Spleen (tissue), 11 donors: ENCODE data around the gene SSRP1. TPM values are rescaled to one million over a fixed set of nuclear protein-coding genes. Genes with fewer than 3 reads are reported as not detected.

ENCODE experiments used
- DNase-seq: peaks from one replicate; pipeline ENCODE4 v3.0.0-alpha.2; 2020
- H3K27ac ChIP-seq, 8 donors: fragments of 200-600 bp; sonication (generic) in 7 of 8; 1 replicate in 4 of 8; 2 replicates in 4 of 8; pipeline versions ENCODE4 v1.5.0 to v1.8.0; 2016 to 2021; ENCODE audit warnings: inconsistent platforms in 4 of 8, mild to moderate bottlenecking in 4 of 8, moderate library complexity in 1 of 8
- H3K27me3 ChIP-seq, 7 donors: fragments of 200-600 bp; sonication (generic) in 6 of 7; replicated peaks in 1 of 7; 1 replicate in 4 of 7; 2 replicates in 3 of 7; pipeline versions ENCODE4 v1.5.0 to v1.8.0; 2016 to 2021; ENCODE audit warnings: inconsistent platforms in 3 of 7, mild to moderate bottlenecking in 1 of 7
- H3K36me3 ChIP-seq, 6 donors: fragments of 200-600 bp; sonication (generic) in 5 of 6; 1 replicate in 4 of 6; 2 replicates in 2 of 6; pipeline versions ENCODE4 v1.5.0 to v1.8.0; 2016 to 2021; ENCODE audit warnings: inconsistent platforms in 2 of 6
- H3K4me1 ChIP-seq, 6 donors: fragments of 200-600 bp; sonication (generic) in 5 of 6; 1 replicate in 3 of 6; 2 replicates in 3 of 6; pipeline versions ENCODE4 v1.5.0 to v1.8.0; 2016 to 2021; ENCODE audit warnings: inconsistent platforms in 3 of 6
- H3K4me3 ChIP-seq, 8 donors: fragments of 200-600 bp; sonication (generic) in 7 of 8; 1 replicate in 4 of 8; 2 replicates in 4 of 8; pipeline versions ENCODE4 v1.5.0 to v1.8.0; 2016 to 2021; ENCODE audit warnings: inconsistent platforms in 4 of 8, mild to moderate bottlenecking in 4 of 8, moderate library complexity in 2 of 8
- H3K9me3 ChIP-seq, 8 donors: fragments of 200-600 bp; sonication (generic) in 7 of 8; 1 replicate in 4 of 8; 2 replicates in 4 of 8; pipeline versions ENCODE4 v1.5.0 to v1.8.0; 2016 to 2021; ENCODE audit warnings: inconsistent platforms in 4 of 8
- POLR2A ChIP-seq, 3 donors: fragments of 450-650 bp; IDR thresholded peaks; one replicate each; pipeline ENCODE4 v1.5.1; 2017; ENCODE audit warnings: antibody characterized with exemption in 3 of 3, mild to moderate bottlenecking in 1 of 3
- POLR2AphosphoS5 ChIP-seq, 3 donors: sonication (generic); formaldehyde crosslinking; IDR thresholded peaks; one replicate each; pipeline ENCODE4 v1.5.1; 2017; ENCODE audit warnings: antibody characterized with exemption in 3 of 3
- WGBS, 5 donors: extraction: QIAGEN DNeasy Blood & Tissue Kit in 3 of 5; methylation state at CpG; one replicate each; pipeline versions ENCODE4 v1.1.5 to v1.1.7; 2013 to 2018; 5-methylcytosine and 5-hydroxymethylcytosine counted together
- intact Hi-C: fragments of 100-400 bp; cut with DNase I; formaldehyde crosslinking; loops from one replicate; pipeline ENCODE4 v1.15.0; 2023; ENCODE audit warnings: low total_unique reads
- polyA plus RNA-seq, 3 donors: library from polyadenylated mRNA; stranded (reverse); fragments of 200-250 nt; gene quantifications; one replicate each; pipeline ENCODE4 v1.2.1, GENCODE V29; 2013
- total RNA-seq, 7 donors: library from RNA; depleted of rRNA in 3 of 7; stranded (reverse); fragments of >200 nt in 3 of 7; fragmentation: NEBNext Ultra II Directional in 4 of 7; extraction: Animal tissue kit (Norgen Biotek cat#: 25700) in 4 of 7; gene quantifications; one replicate each; pipeline versions ENCODE4 v1.1.0 to v1.2.1, GENCODE V29; 2016 to 2021
- TF ChIP-seq, protein P1 (sequence below), 11 experiments: fragments of 200-600 bp in 7 of 11; fragments of 450-650 bp in 4 of 11; sonication (generic) in 4 of 11; IDR thresholded peaks in 8 of 11; conservative IDR thresholded peaks in 3 of 11; 1 replicate in 7 of 11; 2 replicates in 4 of 11; pipeline versions ENCODE4 v1.4.0 to v1.8.0; 2016 to 2021; ENCODE audit warnings: antibody characterized with exemption in 11 of 11, inconsistent platforms in 4 of 11, mild to moderate bottlenecking in 1 of 11
- donor health status: healthy with polysubstance abuse.
- donor health status: DM: no; HTN: no; CAD: no; lungs with moderate emphysema.
- donor health status: DM: no; HTN: no; CAD: no.
- donor health status: Bipolar disorder and iron deficiency.
- donor health status: healthy.
- donor health status: DM: no; HTN: no; CAD: no.
- donor health status: DM: yes; HTN: yes; CAD: no.

Gene SSRP1
- total and polyA plus RNA-seq, 10 donors = 35.5 to 67.1 (median 51.5) TPM

DNA sequence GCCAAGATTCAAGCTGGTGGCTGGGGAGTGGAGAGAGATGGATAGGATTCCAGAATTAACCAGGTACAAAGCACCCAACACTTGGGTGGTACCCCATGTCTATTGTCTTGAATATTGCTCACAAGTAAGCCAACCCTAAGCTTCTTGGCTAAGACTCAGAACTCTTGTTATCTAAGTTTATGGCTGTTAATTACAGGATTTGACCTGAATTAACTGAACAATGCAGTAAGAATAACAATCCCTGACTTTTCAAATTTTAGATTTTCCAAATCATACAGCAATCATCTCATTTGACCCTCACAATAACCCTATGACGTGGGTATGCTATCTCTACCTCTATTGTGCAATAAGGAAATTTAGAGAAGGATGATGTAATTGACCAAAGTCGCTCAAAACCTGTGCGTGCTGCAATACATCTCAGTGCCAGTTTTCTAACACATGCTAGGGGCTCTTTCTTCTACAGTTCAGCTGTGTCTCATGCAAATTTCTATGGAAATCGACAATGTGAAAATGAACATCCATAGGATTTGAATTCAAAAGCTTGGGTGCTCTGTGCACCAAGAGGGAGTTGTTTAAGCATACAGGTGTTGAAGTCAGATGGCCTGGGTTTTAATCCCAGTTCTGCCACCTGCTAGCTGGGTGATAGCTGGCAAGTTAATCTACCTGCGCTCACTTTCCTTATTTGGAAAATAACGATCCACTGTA, 58.6 kb downstream of the SSRP1 start:
- Histone ChIP-seq H3K9me3 (peaks cover 0 to 25% (median 6%) of the 10 kb centered on the region in 8 donors), H3K36me3 (no peaks in the 10 kb centered on the region), H3K27me3 (peaks cover 0 to 27% (median 0%) of the 10 kb centered on the region in 7 donors), H3K27ac (peak overlapping the region in 6 of 8 donors; percentile 42 to 80 (median 68)), H3K4me3 (no peak overlapping the region), H3K4me1 (peaks cover 0 to 36% (median 18%) of the 10 kb centered on the region in 6 donors)
- TF ChIP-seq POLR2AphosphoS5 (IDR thresholded peaks at IDR 0.05) (no peak), POLR2A (IDR thresholded peaks at IDR 0.05) (no peak)
- TF ChIP-seq, protein P1, sequence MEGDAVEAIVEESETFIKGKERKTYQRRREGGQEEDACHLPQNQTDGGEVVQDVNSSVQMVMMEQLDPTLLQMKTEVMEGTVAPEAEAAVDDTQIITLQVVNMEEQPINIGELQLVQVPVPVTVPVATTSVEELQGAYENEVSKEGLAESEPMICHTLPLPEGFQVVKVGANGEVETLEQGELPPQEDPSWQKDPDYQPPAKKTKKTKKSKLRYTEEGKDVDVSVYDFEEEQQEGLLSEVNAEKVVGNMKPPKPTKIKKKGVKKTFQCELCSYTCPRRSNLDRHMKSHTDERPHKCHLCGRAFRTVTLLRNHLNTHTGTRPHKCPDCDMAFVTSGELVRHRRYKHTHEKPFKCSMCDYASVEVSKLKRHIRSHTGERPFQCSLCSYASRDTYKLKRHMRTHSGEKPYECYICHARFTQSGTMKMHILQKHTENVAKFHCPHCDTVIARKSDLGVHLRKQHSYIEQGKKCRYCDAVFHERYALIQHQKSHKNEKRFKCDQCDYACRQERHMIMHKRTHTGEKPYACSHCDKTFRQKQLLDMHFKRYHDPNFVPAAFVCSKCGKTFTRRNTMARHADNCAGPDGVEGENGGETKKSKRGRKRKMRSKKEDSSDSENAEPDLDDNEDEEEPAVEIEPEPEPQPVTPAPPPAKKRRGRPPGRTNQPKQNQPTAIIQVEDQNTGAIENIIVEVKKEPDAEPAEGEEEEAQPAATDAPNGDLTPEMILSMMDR (IDR thresholded peaks at IDR 0.05 in 8 of 11, conservative IDR thresholded peaks at IDR 0.05 in 3 of 11) = no peak
- DNase-seq = no peak
- WGBS, 5 donors = 54 to 69% (median 56%) methylated on average over 6 of the region's 6 CpGs
- intact Hi-C loops = no loop called here

DNA sequence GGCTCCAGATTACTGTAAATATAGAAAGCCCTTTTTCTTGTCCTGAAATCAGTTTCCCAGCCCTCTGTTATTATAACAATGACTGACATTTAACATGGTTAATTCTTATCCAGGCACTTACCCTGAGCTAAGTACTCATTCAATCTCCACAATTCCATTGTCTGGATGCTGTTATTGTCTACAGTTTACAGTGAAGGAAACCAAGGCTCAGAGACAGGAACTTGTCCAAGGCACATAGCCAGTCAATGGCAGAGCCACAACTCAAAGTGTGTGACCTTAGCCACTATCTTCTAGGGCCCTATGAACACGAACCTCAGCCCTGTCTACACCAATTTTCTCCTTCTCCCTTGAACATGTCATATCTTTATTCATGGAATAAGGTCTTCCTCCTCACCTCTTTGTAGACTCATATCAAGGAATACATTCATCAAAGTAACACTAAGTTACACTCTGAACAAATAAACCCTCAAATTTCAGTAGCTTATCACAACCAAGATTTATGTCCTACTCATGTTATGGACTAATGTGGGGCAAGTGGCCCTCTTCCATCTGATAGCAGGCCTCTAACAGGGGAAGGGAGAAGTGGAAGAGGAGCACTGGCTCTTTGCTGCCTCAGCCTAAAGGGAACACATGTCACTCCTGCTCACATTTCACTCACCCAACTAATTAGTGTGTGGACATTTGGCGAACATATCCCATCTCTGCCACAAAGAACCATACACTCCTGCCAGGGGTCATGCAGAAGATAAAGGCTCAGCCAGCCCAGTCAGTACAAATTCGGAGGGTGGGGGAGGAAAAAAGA, 59.3 kb downstream of the SSRP1 start:
- H3K36me3 ChIP-seq = no peaks in the 10 kb centered on the region
- no peak for TF ChIP-seq POLR2AphosphoS5 (IDR thresholded peaks at IDR 0.05)
- TF ChIP-seq, protein P1 (IDR thresholded peaks at IDR 0.05 in 8 of 11, conservative IDR thresholded peaks at IDR 0.05 in 3 of 11) = no peak
- TF ChIP-seq POLR2A (IDR thresholded peaks at IDR 0.05) = no peak
- peaks cover 0 to 18% (median 6%) of the 10 kb centered on the region in 8 donors for H3K9me3 ChIP-seq
- no peak for DNase-seq
- H3K4me3 ChIP-seq = no peak overlapping the region
- peak overlapping the region in 7 of 8 donors; percentile 30 to 80 (median 58) for H3K27ac ChIP-seq
- 58 to 78% (median 69%) methylated on average over 3 of the region's 3 CpGs for WGBS, 5 donors
- H3K27me3 ChIP-seq = peaks cover 0 to 27% (median 0%) of the 10 kb centered on the region in 7 donors
- peaks cover 0 to 36% (median 18%) of the 10 kb centered on the region in 6 donors for H3K4me1 ChIP-seq
- intact Hi-C loops = no loop called here

Other genes starting within 250 kb of the SSRP1 start
- 1 to 10 TPM in 2 of 7 donors, under 1 TPM in 4, not detected in 1; 0.51 to 1.5 (median 0.62) TPM for gene LRRC55, start 153.9 kb downstream of the SSRP1 start, total RNA-seq
- under 1 TPM; 0.03 to 0.19 (median 0.04) TPM for gene LRRC55, start 153.9 kb downstream of the SSRP1 start, polyA plus RNA-seq
- 100 to 1,000 TPM in 5 of 7 donors, 10 to 100 TPM in 2; 55.9 to 319 (median 155) TPM for gene APLNR, start 98.6 kb downstream of the SSRP1 start, total RNA-seq
- gene APLNR, start 98.6 kb downstream of the SSRP1 start, polyA plus RNA-seq = 10 to 100 TPM in 2 of 3 donors, 1 to 10 TPM in 1; 3.0 to 38.6 (median 10.8) TPM
- 100 to 1,000 TPM in 1 of 7 donors, 10 to 100 TPM in 6; 30.5 to 126 (median 48.5) TPM for gene TNKS1BP1, start 10.9 kb downstream of the SSRP1 start, total RNA-seq
- 10 to 100 TPM; 19.8 to 51.6 (median 21.7) TPM for gene TNKS1BP1, start 10.9 kb downstream of the SSRP1 start, polyA plus RNA-seq
- gene P2RX3, start 2.5 kb upstream of the SSRP1 start, total RNA-seq = not detected
- gene P2RX3, start 2.5 kb upstream of the SSRP1 start, polyA plus RNA-seq = not detected
- gene PRG3, start 45.3 kb upstream of the SSRP1 start, total RNA-seq = 1 to 10 TPM in 5 of 7 donors, under 1 TPM in 1, not detected in 1; 0.58 to 5.1 (median 2.7) TPM
- under 1 TPM; 0.36 to 0.83 (median 0.43) TPM for gene PRG3, start 45.3 kb upstream of the SSRP1 start, polyA plus RNA-seq
- gene PRG2, start 54.8 kb upstream of the SSRP1 start, total RNA-seq = 10 to 100 TPM in 1 of 7 donors, 1 to 10 TPM in 5, not detected in 1; 1.4 to 10.5 (median 4.5) TPM
- 1 to 10 TPM; 2.3 to 4.0 (median 2.5) TPM for gene PRG2, start 54.8 kb upstream of the SSRP1 start, polyA plus RNA-seq
- gene SLC43A3, start 91.2 kb upstream of the SSRP1 start, total RNA-seq = 10 to 100 TPM; 29.9 to 72.5 (median 41.7) TPM
- 10 to 100 TPM; 15.2 to 29.1 (median 20.9) TPM for gene SLC43A3, start 91.2 kb upstream of the SSRP1 start, polyA plus RNA-seq
- 1 to 10 TPM in 1 of 7 donors, under 1 TPM in 6; 0.37 to 2.0 (median 0.49) TPM for gene RTN4RL2, start 124.6 kb upstream of the SSRP1 start, total RNA-seq
- under 1 TPM; 0.15 to 0.73 (median 0.29) TPM for gene RTN4RL2, start 124.6 kb upstream of the SSRP1 start, polyA plus RNA-seq
- 10 to 100 TPM in 5 of 7 donors, 1 to 10 TPM in 2; 7.0 to 16.1 (median 13.0) TPM for gene SLC43A1, start 179.8 kb upstream of the SSRP1 start, total RNA-seq
- gene SLC43A1, start 179.8 kb upstream of the SSRP1 start, polyA plus RNA-seq = 1 to 10 TPM; 6.2 to 8.4 (median 6.4) TPM
- gene TIMM10, start 194.9 kb upstream of the SSRP1 start, total RNA-seq = 10 to 100 TPM; 28.1 to 58.7 (median 39.0) TPM
- 10 to 100 TPM; 38.7 to 57.4 (median 56.1) TPM for gene TIMM10, start 194.9 kb upstream of the SSRP1 start, polyA plus RNA-seq
- not detected for gene SMTNL1, start 201.7 kb upstream of the SSRP1 start, total RNA-seq
- gene SMTNL1, start 201.7 kb upstream of the SSRP1 start, polyA plus RNA-seq = not detected
- 100 to 1,000 TPM in 5 of 7 donors, 10 to 100 TPM in 2; 74.2 to 137 (median 112) TPM for gene UBE2L6, start 231.8 kb upstream of the SSRP1 start, total RNA-seq
- gene UBE2L6, start 231.8 kb upstream of the SSRP1 start, polyA plus RNA-seq = 100 to 1,000 TPM in 1 of 3 donors, 10 to 100 TPM in 2; 46.8 to 135 (median 79.5) TPM